Stimulated activated naive B cell treated with anti-CD40 and anti-IgM and Interleukin-4, amounts not matched to agents 10 μg/mL and 1 μg/mL and 100 μg/mL, for 72 hours (primary cell): ENCODE data around the gene FAM13B.

ENCODE experiments used
- ATAC-seq, 2 donors: fragments of 150-1000 bp; cut with Tn5 transposase; replicated peaks; 2 replicates each; pipeline ENCODE4 v1.10.0; 2021; ENCODE audit warnings: moderate library complexity in 1 of 2
- DNase-seq: peaks from one replicate; pipeline ENCODE4 v3.0.0; 2021
- H3K27ac Mint-ChIP-seq: one replicate; pipeline ENCODE4 v1.8.0; 2022; ENCODE audit warnings: mild to moderate bottlenecking, mixed read lengths
- H3K27me3 Mint-ChIP-seq, 2 donors: one replicate each; pipeline ENCODE4 v1.8.0; 2022; ENCODE audit warnings: mixed read lengths in 2 of 2
- H3K36me3 Mint-ChIP-seq, 2 donors: one replicate each; pipeline ENCODE4 v1.8.0; 2022; ENCODE audit warnings: mixed read lengths in 2 of 2, mild to moderate bottlenecking in 1 of 2
- H3K4me1 Mint-ChIP-seq, 2 donors: one replicate each; pipeline ENCODE4 v1.8.0; 2022; ENCODE audit warnings: mixed read lengths in 2 of 2, mild to moderate bottlenecking in 1 of 2
- H3K4me3 Mint-ChIP-seq, 2 donors: one replicate each; pipeline ENCODE4 v1.8.0; 2022; ENCODE audit warnings: mild to moderate bottlenecking in 2 of 2, mixed read lengths in 2 of 2, moderate library complexity in 1 of 2
- H3K9me3 Mint-ChIP-seq, 2 donors: one replicate each; pipeline ENCODE4 v1.8.0; 2022; ENCODE audit warnings: mixed read lengths in 2 of 2, mild to moderate bottlenecking in 1 of 2

FAM13B gene

DNA sequence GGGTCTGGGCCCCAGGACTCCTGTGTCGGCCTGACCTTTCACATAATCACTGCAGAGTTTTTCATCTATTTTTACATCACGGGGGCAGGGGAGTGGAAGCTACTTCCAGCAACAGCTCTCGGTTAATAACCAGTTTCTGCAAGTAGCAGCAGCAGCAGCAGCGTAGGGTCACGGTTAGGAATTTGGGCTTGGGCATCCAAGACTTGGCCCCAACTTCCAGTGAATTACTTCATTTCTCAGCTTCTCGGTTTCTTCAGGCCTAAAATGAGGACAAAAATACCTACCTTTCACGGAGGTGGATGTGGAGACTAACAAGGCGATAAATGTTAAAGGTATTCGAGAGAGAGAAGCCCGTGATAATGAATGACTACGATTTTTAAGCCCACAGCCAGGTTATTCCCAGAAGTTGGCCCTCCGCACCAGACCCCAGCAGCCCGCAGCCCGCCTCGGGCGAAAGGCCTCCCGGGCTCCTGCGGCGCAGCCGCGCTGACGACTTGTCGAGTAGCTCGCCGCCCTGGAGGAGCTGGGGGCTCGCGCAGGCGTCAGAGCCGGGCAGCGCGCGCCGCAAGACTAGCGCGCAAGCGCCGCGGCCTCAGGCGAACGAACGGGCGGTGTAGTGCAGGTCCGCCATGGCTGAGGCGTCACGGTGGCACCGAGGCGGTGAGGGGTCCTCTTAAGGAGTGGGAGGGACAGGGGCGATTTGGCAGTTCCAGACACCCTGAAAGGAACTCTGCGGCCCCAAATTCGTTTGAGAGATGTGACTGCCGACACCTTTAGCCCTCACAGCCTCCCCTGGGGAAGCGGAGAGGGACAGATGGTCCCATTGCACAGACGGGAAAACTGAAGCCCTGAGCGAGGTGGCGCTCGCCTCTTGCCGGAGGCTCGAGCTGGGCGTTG lies 143.8 kb downstream of the FAM13B start, which contains the start of gene PKD2L2:
TSS of gene PKD2L2 (plus strand) at position 595 of the 897 bp plus-strand sequence. CDS start at position 630, 35 bp downstream.
- ATAC-seq (peak; percentile 98 to 99), DNase-seq (peak; percentile 90)
- Mint-ChIP-seq H3K9me3 (no peaks in the 10 kb centered on the region), H3K4me1 (peaks cover 12 to 25% of the 10 kb centered on the region in 2 donors), H3K27ac (peak within 1 kb of the TSS; percentile 98), H3K27me3 (no peaks in the 10 kb centered on the region), H3K36me3 (peaks cover 0 to 3% of the 10 kb centered on the region in 2 donors), H3K4me3 (peak within 1 kb of the TSS; percentile 82 to 89)

DNA sequence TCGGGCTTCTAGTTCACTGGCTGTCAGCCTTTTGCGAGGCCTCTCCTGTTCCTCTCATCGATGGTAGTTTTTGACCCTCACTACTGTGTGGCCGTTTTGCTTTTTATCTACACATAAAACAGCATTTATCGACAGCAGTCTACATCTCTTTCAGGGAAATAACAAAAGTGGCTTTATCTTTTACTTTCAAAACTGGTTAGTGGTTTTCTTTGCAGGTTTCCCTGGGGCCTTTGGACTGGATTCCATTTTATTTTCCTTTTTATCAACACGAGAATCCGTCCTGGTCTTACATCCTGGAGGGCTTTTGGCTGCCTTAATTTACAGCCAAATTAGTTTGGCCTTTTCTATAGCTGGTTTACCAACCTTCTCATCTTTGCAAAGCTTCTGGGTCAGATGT lies 144.4 kb downstream of the FAM13B start:
- no peak for ATAC-seq
- no peak for DNase-seq
- H3K36me3 Mint-ChIP-seq = peaks cover 0 to 3% of the 10 kb centered on the region in 2 donors
- no peaks in the 10 kb centered on the region for H3K27me3 Mint-ChIP-seq
- no peaks in the 10 kb centered on the region for H3K9me3 Mint-ChIP-seq
- peak overlapping the region; percentile 82 to 89 for H3K4me3 Mint-ChIP-seq
- H3K4me1 Mint-ChIP-seq = peaks cover 7 to 20% of the 10 kb centered on the region in 2 donors
- H3K27ac Mint-ChIP-seq = peak overlapping the region; percentile 98
